Smooth muscle cell (in vitro differentiated cells): ENCODE data around the gene SPDYE6. TPM values are rescaled to one million over a fixed set of nuclear protein-coding genes. Genes with fewer than 3 reads are reported as not detected.
A peak's percentile ranks its signal among the peaks of the same experiment; 100 is the strongest.
"Not testable (repeated sequence)": the region's sequence is repeated elsewhere in the genome, so short reads cannot be mapped to it uniquely, and the experiment has no call there.

Source experiments
- DNase-seq: peaks from one replicate; lab custom pipeline; 2025; ENCODE audit not compliant: unreplicated experiment; lab: John Stamatoyannopoulos, UW
- H2AFZ ChIP-seq: fragments of 200-600 bp; sonication (generic); 2 replicates; pipeline ENCODE4 v1.6.0; 2016; ENCODE audit warnings: antibody characterized with exemption, low read depth, mild to moderate bottlenecking
- H3F3A ChIP-seq: fragments of 200-600 bp; sonication (generic); 2 replicates; pipeline ENCODE4 v1.6.0; 2017; ENCODE audit warnings: antibody characterized with exemption, low read depth
- H3K27ac ChIP-seq: fragments of 200-600 bp; sonication (generic); 2 replicates; pipeline ENCODE4 v1.5.1; 2016; ENCODE audit warnings: low read depth, mild to moderate bottlenecking
- H3K27me3 ChIP-seq: fragments of 200-600 bp; sonication (generic); 2 replicates; pipeline ENCODE4 v1.6.1; 2016; ENCODE audit warnings: low read depth, mild to moderate bottlenecking
- H3K36me3 ChIP-seq: fragments of 200-600 bp; sonication (generic); 2 replicates; pipeline ENCODE4 v1.5.1; 2016; ENCODE audit warnings: low read depth
- H3K4me1 ChIP-seq: fragments of 200-600 bp; sonication (generic); 2 replicates; pipeline ENCODE4 v1.5.1; 2016; ENCODE audit warnings: low read depth
- H3K4me2 ChIP-seq: fragments of 200-600 bp; sonication (generic); 2 replicates; pipeline ENCODE4 v1.6.0; 2016; ENCODE audit warnings: mild to moderate bottlenecking
- H3K4me3 ChIP-seq: fragments of 200-600 bp; sonication (generic); 2 replicates; pipeline ENCODE4 v1.5.1; 2016; ENCODE audit warnings: mild to moderate bottlenecking
- H3K79me2 ChIP-seq: fragments of 200-600 bp; sonication (generic); 2 replicates; pipeline ENCODE4 v1.6.0; 2016; ENCODE audit warnings: low read depth, mild to moderate bottlenecking
- H3K9ac ChIP-seq: fragments of 200-600 bp; sonication (generic); 2 replicates; pipeline ENCODE4 v1.6.0; 2016; ENCODE audit warnings: low read depth
- H3K9me3 ChIP-seq: fragments of 200-600 bp; sonication (generic); replicated peaks from 2 replicates; pipeline ENCODE4 v1.5.1; 2016; ENCODE audit warnings: low read depth
- H4K20me1 ChIP-seq: fragments of 200-600 bp; sonication (generic); 2 replicates; pipeline ENCODE4 v1.6.0; 2016; ENCODE audit warnings: low read depth
- CTCF ChIP-seq: fragments of 200-600 bp; sonication (generic); IDR thresholded peaks from 2 replicates; pipeline ENCODE4 v1.5.1; 2017; ENCODE audit warnings: borderline replicate concordance, mild to moderate bottlenecking, antibody characterized with exemption; ENCODE audit not compliant: insufficient read depth, poor library complexity, severe bottlenecking
- WGBS: methylation state at CpG from one replicate; pipeline ENCODE4 v1.1.7; 2016; ENCODE audit warnings: low lambda C conversion rate; 5-methylcytosine and 5-hydroxymethylcytosine counted together
- polyA plus RNA-seq: library from polyadenylated mRNA; unstranded; fragments of >200 nt; fragmentation: Nextera tagmentation; extraction: Ambion mirVana; gene quantifications from 2 replicates; pipeline ENCODE4 v1.2.1, GENCODE V29; 2016
- total RNA-seq: library from RNA; depleted of rRNA; stranded (reverse); fragments of >200 nt; gene quantifications from 2 replicates; pipeline ENCODE4 v1.2.3, GENCODE V29; 2014

Gene SPDYE6
- not detected in 2 replicates for total RNA-seq
- polyA plus RNA-seq = 0.66 TPM in 1 of 2 replicates, not detected in the other

DNA sequence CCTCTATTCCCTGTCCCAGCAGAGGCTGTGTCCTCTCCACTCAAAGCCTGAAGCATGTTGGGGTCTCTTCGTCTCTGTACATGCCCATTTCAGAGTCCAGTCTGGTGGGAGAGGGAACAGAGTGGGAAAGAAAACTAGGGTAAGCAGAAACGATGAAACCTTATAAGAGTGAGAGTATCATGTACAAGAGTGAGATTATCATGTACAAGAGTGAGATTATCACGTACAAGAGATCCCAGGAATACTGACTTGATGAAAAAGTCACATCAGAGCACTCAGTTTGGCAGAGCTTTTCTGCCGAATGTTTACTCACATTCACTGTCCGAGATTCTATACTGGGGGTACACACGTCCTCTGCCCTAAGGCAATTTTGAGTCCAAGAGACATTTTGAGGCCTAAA is at the start of gene SPDYE6:
Gene SPDYE6 (minus strand): TSS at position 101 of the 400 bp plus-strand sequence. CDS start 421 bp downstream, outside the sequence.
- not testable (repeated sequence) for H3K4me1 ChIP-seq, H3K4me3 ChIP-seq, H3K36me3 ChIP-seq, H3K4me2 ChIP-seq, H3K9ac ChIP-seq, H3K79me2 ChIP-seq, H3K27me3 ChIP-seq, H4K20me1 ChIP-seq, H2AFZ ChIP-seq, DNase-seq, H3F3A ChIP-seq, H3K9me3 ChIP-seq, H3K27ac ChIP-seq
- no CpG with 5 or more reads among the region's 6 CpGs for WGBS

GRCh38 chr7:102404862-102405188 is 48.6 kb upstream of the SPDYE6 start:
- not testable (repeated sequence) for H3F3A ChIP-seq, H3K4me2 ChIP-seq, DNase-seq, H3K27ac ChIP-seq, H2AFZ ChIP-seq, H3K9me3 ChIP-seq, H3K9ac ChIP-seq, H3K4me1 ChIP-seq, H3K4me3 ChIP-seq, H3K27me3 ChIP-seq
- peaks cover 29% of the 10 kb centered on the region for H3K36me3 ChIP-seq
- H3K79me2 ChIP-seq = peaks cover 16% of the 10 kb centered on the region
- peaks cover 38% of the 10 kb centered on the region for H4K20me1 ChIP-seq
- WGBS = 98% methylated on average over 5 of the region's 5 CpGs

- Histone ChIP-seq H3K9me3 (no peaks in the 10 kb centered on the region), H3K79me2 (peaks cover 16% of the 10 kb centered on the region), H3K9ac (no peak overlapping the region), H4K20me1 (peaks cover 34% of the 10 kb centered on the region), H3K27me3 (no peaks in the 10 kb centered on the region), H3F3A (no peaks in the 10 kb centered on the region), H2AFZ (no peak overlapping the region), H3K4me1 (no peaks in the 10 kb centered on the region), H3K4me3 (no peak overlapping the region), H3K4me2 (no peak overlapping the region), H3K27ac (no peak overlapping the region), H3K36me3 (peaks cover 25% of the 10 kb centered on the region)
- 82% methylated on average over 15 of the region's 15 CpGs for WGBS
- peak; percentile 49 for TF ChIP-seq CTCF
- DNase-seq = no peak
Observed at GRCh38 chr7:102404005-102404861, 48.0 kb upstream of the SPDYE6 start.

- Histone ChIP-seq H4K20me1 (peaks cover 33% of the 10 kb centered on the region), H3K27ac (no peak overlapping the region), H3F3A (no peaks in the 10 kb centered on the region), H3K9me3 (no peaks in the 10 kb centered on the region), H3K9ac (no peak overlapping the region), H2AFZ (no peak overlapping the region), H3K4me2 (no peak overlapping the region), H3K4me1 (no peaks in the 10 kb centered on the region), H3K79me2 (peaks cover 10% of the 10 kb centered on the region), H3K4me3 (no peak overlapping the region), H3K36me3 (peaks cover 22% of the 10 kb centered on the region), H3K27me3 (no peaks in the 10 kb centered on the region)
- WGBS = 94% methylated on average over 3 of the region's 3 CpGs
- DNase-seq = no peak
- no peak for TF ChIP-seq CTCF
Observed at GRCh38 chr7:102403563-102403962, 47.3 kb upstream of the SPDYE6 start.
